GM23338 (cell line): ENCODE measurements around the gene CABS1. TPM values are rescaled to one million over a fixed set of nuclear protein-coding genes. Genes with fewer than 3 reads are reported as not detected.

Experiments
- ATAC-seq: fragments of 200-7000 bp; cut with Tn5 transposase; 3 replicates; pipeline ENCODE4 v1.9.1; 2020
- DNase-seq: peaks from one replicate; pipeline ENCODE4 v3.0.0-alpha.2; 2015; ENCODE audit warnings: low spot score
- H2AFZ ChIP-seq: fragments of 200-600 bp; sonication (generic); 2 replicates; pipeline ENCODE4 v1.8.0; 2016; ENCODE audit warnings: antibody characterized with exemption, mild to moderate bottlenecking, moderate library complexity
- H3F3A ChIP-seq: fragments of 200-600 bp; sonication (generic); replicated peaks from 2 replicates; pipeline ENCODE4 v1.8.0; 2017; ENCODE audit warnings: antibody characterized with exemption, mixed run types, low read depth
- H3K27ac ChIP-seq: fragments of 200-600 bp; sonication (generic); 2 replicates; pipeline ENCODE4 v1.6.1; 2016; ENCODE audit warnings: low read depth
- H3K27me3 ChIP-seq: fragments of 200-600 bp; sonication (generic); 2 replicates; pipeline ENCODE4 v1.8.0; 2016; ENCODE audit warnings: mild to moderate bottlenecking, mixed run types, moderate library complexity; ENCODE audit not compliant: insufficient read depth
- H3K36me3 ChIP-seq: fragments of 200-600 bp; sonication (generic); 2 replicates; pipeline ENCODE4 v1.8.0; 2016; ENCODE audit warnings: mild to moderate bottlenecking; ENCODE audit not compliant: insufficient read depth
- H3K4me1 ChIP-seq: fragments of 200-600 bp; sonication (generic); 2 replicates; pipeline ENCODE4 v1.8.0; 2016; ENCODE audit warnings: mild to moderate bottlenecking, moderate library complexity; ENCODE audit not compliant: insufficient read depth
- H3K4me2 ChIP-seq: fragments of 200-600 bp; sonication (generic); 2 replicates; pipeline ENCODE4 v1.7.1; 2017; ENCODE audit warnings: mixed run types
- H3K4me3 ChIP-seq: fragments of 200-600 bp; sonication (generic); 2 replicates; pipeline ENCODE4 v1.6.1; 2016; ENCODE audit warnings: mixed run types
- H3K79me2 ChIP-seq: fragments of 200-600 bp; sonication (generic); replicated peaks from 2 replicates; pipeline ENCODE4 v1.8.0; 2017; ENCODE audit warnings: mild to moderate bottlenecking; ENCODE audit not compliant: insufficient read depth
- H3K9me2 ChIP-seq: fragments of 200-600 bp; sonication (generic); 2 replicates; pipeline ENCODE4 v1.8.0; 2017; ENCODE audit not compliant: insufficient read depth
- H4K20me1 ChIP-seq: fragments of 200-600 bp; sonication (generic); replicated peaks from 2 replicates; pipeline ENCODE4 v1.8.0; 2017; ENCODE audit warnings: mild to moderate bottlenecking; ENCODE audit not compliant: insufficient read depth
- H3K27ac Mint-ChIP-seq: 2 replicates; pipeline ENCODE4 v1.8.0; 2020; ENCODE audit warnings: inconsistent platforms, mild to moderate bottlenecking, moderate library complexity, mixed read lengths
- H3K27me3 Mint-ChIP-seq: 3 replicates; pipeline ENCODE4 v1.8.0; 2022; ENCODE audit warnings: low read depth, mild to moderate bottlenecking, moderate library complexity, mixed read lengths, inconsistent platforms; ENCODE audit not compliant: insufficient read depth, poor library complexity
- H3K36me3 Mint-ChIP-seq: 3 replicates; pipeline ENCODE4 v1.8.0; 2021; ENCODE audit warnings: low read depth, mild to moderate bottlenecking, inconsistent platforms, moderate library complexity, mixed read lengths
- H3K4me1 Mint-ChIP-seq: 3 replicates; pipeline ENCODE4 v1.8.0; 2020; ENCODE audit warnings: mild to moderate bottlenecking, inconsistent platforms, mixed read lengths
- H3K4me3 Mint-ChIP-seq: 3 replicates; pipeline ENCODE4 v1.8.0; 2021; ENCODE audit warnings: moderate library complexity, mild to moderate bottlenecking, inconsistent platforms, mixed read lengths
- H3K9me3 Mint-ChIP-seq: 3 replicates; pipeline ENCODE4 v1.8.0; 2020; ENCODE audit warnings: moderate library complexity, mild to moderate bottlenecking, inconsistent platforms, mixed read lengths
- CREB1 ChIP-seq: fragments of 250-450 bp; sonication (Bioruptor Pico); IDR thresholded peaks from 2 replicates; pipeline ENCODE4 v1.5.0; 2020; ENCODE audit warnings: low read depth, mild to moderate bottlenecking, moderate library complexity
- ETS1 ChIP-seq: IDR thresholded peaks from 2 replicates; pipeline ENCODE4 v1.6.1; 2016; ENCODE audit warnings: antibody characterized with exemption
- EZH2phosphoT487 ChIP-seq: fragments of 200-600 bp; sonication (generic); IDR thresholded peaks from one replicate; pipeline ENCODE4 v1.8.1; 2018; ENCODE audit warnings: antibody characterized with exemption; ENCODE audit not compliant: unreplicated experiment
- JUNB ChIP-seq: IDR thresholded peaks from one replicate; pipeline ENCODE4 v1.6.1; 2016; ENCODE audit warnings: antibody characterized with exemption; ENCODE audit not compliant: unreplicated experiment
- NANOG ChIP-seq: IDR thresholded peaks from 2 replicates; pipeline ENCODE4 v1.6.1; 2016; ENCODE audit warnings: antibody characterized with exemption, borderline replicate concordance
- POLR2AphosphoS5 ChIP-seq: IDR thresholded peaks from 2 replicates; pipeline ENCODE4 v1.6.1; 2016; ENCODE audit warnings: antibody characterized with exemption, low read depth
- STAT1 ChIP-seq: IDR thresholded peaks from one replicate; pipeline ENCODE4 v1.6.1; 2016; ENCODE audit warnings: antibody characterized with exemption; ENCODE audit not compliant: unreplicated experiment
- ZNF114 ChIP-seq: fragments of 250-450 bp; sonication (Bioruptor Pico); IDR thresholded peaks from 2 replicates; pipeline ENCODE4 v1.5.0; 2020; ENCODE audit warnings: mild to moderate bottlenecking, moderate library complexity
- ZNF331 ChIP-seq: fragments of 250-450 bp; sonication (Bioruptor Pico); IDR thresholded peaks from 2 replicates; pipeline ENCODE4 v1.5.0; 2020; ENCODE audit warnings: low read depth, mild to moderate bottlenecking, moderate library complexity
- polyA plus RNA-seq: library from polyadenylated mRNA; unstranded; fragments of >200 nt; fragmentation: Nextera tagmentation; extraction: Ambion mirVana; gene quantifications from 2 replicates; pipeline ENCODE4 v1.2.1, GENCODE V29; 2016
- total RNA-seq: library from RNA; depleted of rRNA; stranded (reverse); fragments of >200 nt; shearing (Covaris generic); gene quantifications from 2 replicates; pipeline ENCODE4 v1.2.3, GENCODE V29; 2014
- TF ChIP-seq, protein P1 (sequence below): IDR thresholded peaks from one replicate; pipeline ENCODE4 v1.6.1; 2018; ENCODE audit warnings: antibody characterized with exemption; ENCODE audit not compliant: unreplicated experiment
- TF ChIP-seq, protein P2 (sequence below), 2 experiments: fragments of 200-600 bp in 1 of 2; sonication (generic) in 1 of 2; conservative IDR thresholded peaks; 2 replicates each; pipeline versions ENCODE4 v1.5.1 to v1.6.1; 2016 to 2017; ENCODE audit warnings: antibody characterized with exemption in 2 of 2, low read depth in 2 of 2, mild to moderate bottlenecking in 2 of 2, moderate library complexity in 1 of 2

Gene CABS1
- total and polyA plus RNA-seq, 2 experiments from 2014 or later = not detected

- H3K4me2 ChIP-seq = no peak overlapping the region
- no peaks in the 10 kb centered on the region for H3K36me3 Mint-ChIP-seq
- H3K27me3 Mint-ChIP-seq = no peaks in the 10 kb centered on the region
- H3K36me3 ChIP-seq = no peaks in the 10 kb centered on the region
- no peak overlapping the region for H3K4me3 ChIP-seq
- 0 out of 2 replicates have a peak, but pooled peaks cover 7% of the 10 kb centered on the region for H3K4me1 ChIP-seq
- DNase-seq (peak; percentile 10), ATAC-seq (peak; percentile 34; the same call in 2 of the 3 replicates)
- 0 out of 2 replicates have a peak, but pooled peaks cover 8% of the 10 kb centered on the region for H3K9me2 ChIP-seq
- no peaks in the 10 kb centered on the region for H3K27me3 ChIP-seq
- no peak overlapping the region for H3K27ac Mint-ChIP-seq
- TF ChIP-seq STAT1 (no peak), EZH2phosphoT487 (no peak)
- TF ChIP-seq, protein P1, sequence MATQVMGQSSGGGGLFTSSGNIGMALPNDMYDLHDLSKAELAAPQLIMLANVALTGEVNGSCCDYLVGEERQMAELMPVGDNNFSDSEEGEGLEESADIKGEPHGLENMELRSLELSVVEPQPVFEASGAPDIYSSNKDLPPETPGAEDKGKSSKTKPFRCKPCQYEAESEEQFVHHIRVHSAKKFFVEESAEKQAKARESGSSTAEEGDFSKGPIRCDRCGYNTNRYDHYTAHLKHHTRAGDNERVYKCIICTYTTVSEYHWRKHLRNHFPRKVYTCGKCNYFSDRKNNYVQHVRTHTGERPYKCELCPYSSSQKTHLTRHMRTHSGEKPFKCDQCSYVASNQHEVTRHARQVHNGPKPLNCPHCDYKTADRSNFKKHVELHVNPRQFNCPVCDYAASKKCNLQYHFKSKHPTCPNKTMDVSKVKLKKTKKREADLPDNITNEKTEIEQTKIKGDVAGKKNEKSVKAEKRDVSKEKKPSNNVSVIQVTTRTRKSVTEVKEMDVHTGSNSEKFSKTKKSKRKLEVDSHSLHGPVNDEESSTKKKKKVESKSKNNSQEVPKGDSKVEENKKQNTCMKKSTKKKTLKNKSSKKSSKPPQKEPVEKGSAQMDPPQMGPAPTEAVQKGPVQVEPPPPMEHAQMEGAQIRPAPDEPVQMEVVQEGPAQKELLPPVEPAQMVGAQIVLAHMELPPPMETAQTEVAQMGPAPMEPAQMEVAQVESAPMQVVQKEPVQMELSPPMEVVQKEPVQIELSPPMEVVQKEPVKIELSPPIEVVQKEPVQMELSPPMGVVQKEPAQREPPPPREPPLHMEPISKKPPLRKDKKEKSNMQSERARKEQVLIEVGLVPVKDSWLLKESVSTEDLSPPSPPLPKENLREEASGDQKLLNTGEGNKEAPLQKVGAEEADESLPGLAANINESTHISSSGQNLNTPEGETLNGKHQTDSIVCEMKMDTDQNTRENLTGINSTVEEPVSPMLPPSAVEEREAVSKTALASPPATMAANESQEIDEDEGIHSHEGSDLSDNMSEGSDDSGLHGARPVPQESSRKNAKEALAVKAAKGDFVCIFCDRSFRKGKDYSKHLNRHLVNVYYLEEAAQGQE = no peak
- TF ChIP-seq, protein P2, sequence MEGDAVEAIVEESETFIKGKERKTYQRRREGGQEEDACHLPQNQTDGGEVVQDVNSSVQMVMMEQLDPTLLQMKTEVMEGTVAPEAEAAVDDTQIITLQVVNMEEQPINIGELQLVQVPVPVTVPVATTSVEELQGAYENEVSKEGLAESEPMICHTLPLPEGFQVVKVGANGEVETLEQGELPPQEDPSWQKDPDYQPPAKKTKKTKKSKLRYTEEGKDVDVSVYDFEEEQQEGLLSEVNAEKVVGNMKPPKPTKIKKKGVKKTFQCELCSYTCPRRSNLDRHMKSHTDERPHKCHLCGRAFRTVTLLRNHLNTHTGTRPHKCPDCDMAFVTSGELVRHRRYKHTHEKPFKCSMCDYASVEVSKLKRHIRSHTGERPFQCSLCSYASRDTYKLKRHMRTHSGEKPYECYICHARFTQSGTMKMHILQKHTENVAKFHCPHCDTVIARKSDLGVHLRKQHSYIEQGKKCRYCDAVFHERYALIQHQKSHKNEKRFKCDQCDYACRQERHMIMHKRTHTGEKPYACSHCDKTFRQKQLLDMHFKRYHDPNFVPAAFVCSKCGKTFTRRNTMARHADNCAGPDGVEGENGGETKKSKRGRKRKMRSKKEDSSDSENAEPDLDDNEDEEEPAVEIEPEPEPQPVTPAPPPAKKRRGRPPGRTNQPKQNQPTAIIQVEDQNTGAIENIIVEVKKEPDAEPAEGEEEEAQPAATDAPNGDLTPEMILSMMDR (conservative IDR thresholded peaks at IDR 0.05; ENCODE audit: low read depth in 2 of 2) = peak; percentile 31 to 62
- peaks cover 2% of the 10 kb centered on the region; the same call in 1 of the 3 replicates for H3K9me3 Mint-ChIP-seq
- H3K79me2 ChIP-seq = no peaks in the 10 kb centered on the region
- no peaks in the 10 kb centered on the region for H4K20me1 ChIP-seq
- peaks cover 10% of the 10 kb centered on the region; the same call in 2 of the 3 replicates for H3K4me1 Mint-ChIP-seq
- no peak overlapping the region for H3K4me3 Mint-ChIP-seq
- H3F3A ChIP-seq = no peaks in the 10 kb centered on the region
- H2AFZ ChIP-seq = no peak overlapping the region
- no peak overlapping the region for H3K27ac ChIP-seq
These were observed 18.9 kb upstream of the CABS1 start for GRCh38 chr4:70315928-70316327.

GRCh38 chr4:70326052-70326451, 8.7 kb upstream of the CABS1 start:
- Histone ChIP-seq H3K27ac (no peak overlapping the region), H3F3A (no peaks in the 10 kb centered on the region), H3K4me2 (no peak overlapping the region), H3K4me3 (no peak overlapping the region), H3K79me2 (no peaks in the 10 kb centered on the region), H3K27me3 (no peaks in the 10 kb centered on the region), H3K9me2 (peaks cover 5% of the 10 kb centered on the region), H3K4me1 (no peaks in the 10 kb centered on the region), H3K36me3 (no peaks in the 10 kb centered on the region), H4K20me1 (no peaks in the 10 kb centered on the region), H2AFZ (no peak overlapping the region)
- Mint-ChIP-seq H3K4me3 (no peak overlapping the region), H3K36me3 (no peaks in the 10 kb centered on the region), H3K27me3 (peaks cover 4% of the 10 kb centered on the region), H3K4me1 (no peaks in the 10 kb centered on the region), H3K9me3 (0 out of 3 replicates have a peak, but pooled peaks cover 3% of the 10 kb centered on the region), H3K27ac (no peak overlapping the region)
- no peak for DNase-seq
- no peak for ATAC-seq
- TF ChIP-seq NANOG (no peak), CREB1 (CRISPR knock-in tag) (no peak), STAT1 (no peak), ZNF331 (no peak), ZNF114 (CRISPR knock-in tag) (no peak), JUNB (no peak), POLR2AphosphoS5 (no peak), ETS1 (no peak)
- TF ChIP-seq, protein P2 (conservative IDR thresholded peaks at IDR 0.05; ENCODE audit: low read depth in 2 of 2) = no peak
- TF ChIP-seq, protein P1 = no peak
